Ishikawa (cell line): Measurements from ENCODE around the gene DIP2C.

Experiments
- CEBPB ChIP-seq: IDR thresholded peaks from 2 replicates; pipeline ENCODE4 v1.6.1; 2012
- CREB1 ChIP-seq: IDR thresholded peaks from 2 replicates; pipeline ENCODE4 v1.6.1; 2012; ENCODE audit warnings: low read depth
- EGR1 ChIP-seq: IDR thresholded peaks from 2 replicates; pipeline ENCODE4 v1.6.1; 2012
- EP300 ChIP-seq: IDR thresholded peaks from 2 replicates; pipeline ENCODE4 v1.6.1; 2012; ENCODE audit warnings: borderline replicate concordance
- FOXM1 ChIP-seq: IDR thresholded peaks from 2 replicates; pipeline ENCODE4 v1.6.1; 2012; ENCODE audit warnings: low read depth, borderline replicate concordance
- MAX ChIP-seq: IDR thresholded peaks from 2 replicates; pipeline ENCODE4 v1.6.1; 2012
- NFIC ChIP-seq: IDR thresholded peaks from 2 replicates; pipeline ENCODE4 v1.6.1; 2012
- RAD21 ChIP-seq: IDR thresholded peaks from 2 replicates; pipeline ENCODE4 v1.6.1; 2012; ENCODE audit warnings: low read depth
- REST ChIP-seq: IDR thresholded peaks from 2 replicates; pipeline ENCODE4 v1.6.1; 2012; ENCODE audit warnings: low read depth, mild to moderate bottlenecking
- TAF1 ChIP-seq: IDR thresholded peaks from 2 replicates; pipeline ENCODE4 v1.6.1; 2012; ENCODE audit warnings: low read depth, mild to moderate bottlenecking
- TCF12 ChIP-seq: IDR thresholded peaks from 2 replicates; pipeline ENCODE4 v1.6.1; 2012; ENCODE audit warnings: low read depth
- TEAD4 ChIP-seq: IDR thresholded peaks from 2 replicates; pipeline ENCODE4 v1.6.1; 2012
- USF1 ChIP-seq: IDR thresholded peaks from 2 replicates; pipeline ENCODE4 v1.6.1; 2012
- YY1 ChIP-seq: IDR thresholded peaks from 2 replicates; pipeline ENCODE4 v1.6.1; 2012; ENCODE audit warnings: low read depth
- ZBTB7A ChIP-seq: IDR thresholded peaks from 2 replicates; pipeline ENCODE4 v1.6.1; 2012; ENCODE audit warnings: low read depth

DIP2C gene

GRCh38 chr10:369684-370448 lies 319.6 kb downstream of the DIP2C start:
- TF ChIP-seq TEAD4 (no peak), REST (no peak), CEBPB (no peak), TCF12 (no peak), MAX (no peak), EP300 (no peak), CREB1 (no peak), TAF1 (no peak), YY1 (no peak), USF1 (no peak), EGR1 (no peak), FOXM1 (no peak), NFIC (no peak), RAD21 (no peak), ZBTB7A (no peak)

- TF ChIP-seq CEBPB, result no peak
- TF ChIP-seq REST, result no peak
- TF ChIP-seq USF1, result no peak
- no peak for TF ChIP-seq YY1
- no peak for TF ChIP-seq TAF1
Measured at GRCh38 chr10:369221-369683, 320.2 kb downstream of the DIP2C start.

GRCh38 chr10:368579-369220 lies 320.8 kb downstream of the DIP2C start:
- TF ChIP-seq CEBPB (no peak), USF1 (no peak), TCF12 (no peak), REST (no peak), EP300 (no peak), TEAD4 (no peak), RAD21 (no peak), NFIC (no peak), YY1 (no peak), ZBTB7A (no peak), CREB1 (no peak), TAF1 (no peak), FOXM1 (no peak), EGR1 (no peak), MAX (no peak)
